Fibroblast of villous mesenchyme (primary cell): ENCODE measurements around the gene BOLA3. TPM values are rescaled to one million over a fixed set of nuclear protein-coding genes. Genes with fewer than 3 reads are reported as not detected.
"Not testable (repeated sequence)": the region's sequence is repeated elsewhere in the genome, so short reads cannot be mapped to it uniquely, and the experiment has no call there.

Experiments
- DNase-seq: peaks from one replicate; pipeline ENCODE4 v3.0.0-alpha.2; 2010; ENCODE audit warnings: low read depth
- H3K4me3 ChIP-seq: 2 replicates; pipeline ENCODE4 v1.5.1; 2011; ENCODE audit warnings: low read depth, mild to moderate bottlenecking, low read length
- total RNA-seq: library from RNA; depleted of rRNA; stranded (reverse); fragments of >200 nt; gene quantifications from 2 replicates; pipeline ENCODE4 v1.2.3, GENCODE V29; 2012
- TF ChIP-seq, protein P1 (sequence below): IDR thresholded peaks from 2 replicates; pipeline ENCODE4 v1.5.1; 2012; ENCODE audit warnings: low read depth, mild to moderate bottlenecking, low read length; ENCODE audit not compliant: insufficient read depth

BOLA3 gene
- total RNA-seq, result 41.2 and 50.1 TPM in 2 replicates

- peak within 1 kb of the TSS; percentile 79 for H3K4me3 ChIP-seq
- TF ChIP-seq, protein P1, sequence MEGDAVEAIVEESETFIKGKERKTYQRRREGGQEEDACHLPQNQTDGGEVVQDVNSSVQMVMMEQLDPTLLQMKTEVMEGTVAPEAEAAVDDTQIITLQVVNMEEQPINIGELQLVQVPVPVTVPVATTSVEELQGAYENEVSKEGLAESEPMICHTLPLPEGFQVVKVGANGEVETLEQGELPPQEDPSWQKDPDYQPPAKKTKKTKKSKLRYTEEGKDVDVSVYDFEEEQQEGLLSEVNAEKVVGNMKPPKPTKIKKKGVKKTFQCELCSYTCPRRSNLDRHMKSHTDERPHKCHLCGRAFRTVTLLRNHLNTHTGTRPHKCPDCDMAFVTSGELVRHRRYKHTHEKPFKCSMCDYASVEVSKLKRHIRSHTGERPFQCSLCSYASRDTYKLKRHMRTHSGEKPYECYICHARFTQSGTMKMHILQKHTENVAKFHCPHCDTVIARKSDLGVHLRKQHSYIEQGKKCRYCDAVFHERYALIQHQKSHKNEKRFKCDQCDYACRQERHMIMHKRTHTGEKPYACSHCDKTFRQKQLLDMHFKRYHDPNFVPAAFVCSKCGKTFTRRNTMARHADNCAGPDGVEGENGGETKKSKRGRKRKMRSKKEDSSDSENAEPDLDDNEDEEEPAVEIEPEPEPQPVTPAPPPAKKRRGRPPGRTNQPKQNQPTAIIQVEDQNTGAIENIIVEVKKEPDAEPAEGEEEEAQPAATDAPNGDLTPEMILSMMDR, result peak; percentile 51
- peak; percentile 73 for DNase-seq
Observed at GRCh38 chr2:74147727-74148456, at the start of gene BOLA3. Gene BOLA3 (minus strand): TSS chr2:74147912. CDS start chr2:74147874, 38 bp downstream.

DNA sequence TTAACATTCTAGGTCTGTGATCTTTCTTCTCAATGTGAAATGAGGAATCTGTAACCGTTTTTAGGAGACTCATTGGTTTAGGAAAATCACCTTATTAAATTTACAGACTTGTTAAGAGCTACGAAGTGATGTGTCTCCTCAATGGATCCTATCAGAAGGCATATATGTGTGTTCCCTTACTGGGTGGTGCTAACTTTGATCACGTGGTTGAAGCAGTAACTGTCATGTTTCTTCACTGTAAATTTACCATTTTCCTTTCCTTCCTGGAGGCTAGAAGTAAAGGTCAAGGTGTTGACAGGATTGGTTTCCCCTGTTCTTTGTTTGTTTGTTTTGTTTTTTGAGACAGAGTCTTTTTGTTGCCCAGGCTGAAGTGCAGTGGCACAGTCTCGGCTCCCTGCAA lies 49.3 kb upstream of the BOLA3 start:
- no peak for DNase-seq
- no peak overlapping the region for H3K4me3 ChIP-seq
- TF ChIP-seq, protein P1, result no peak

- no peak overlapping the region for H3K4me3 ChIP-seq
- no peak for DNase-seq
- TF ChIP-seq, protein P1, result no peak
Observed at GRCh38 chr2:74194799-74195198, 47.1 kb upstream of the BOLA3 start.

DNA sequence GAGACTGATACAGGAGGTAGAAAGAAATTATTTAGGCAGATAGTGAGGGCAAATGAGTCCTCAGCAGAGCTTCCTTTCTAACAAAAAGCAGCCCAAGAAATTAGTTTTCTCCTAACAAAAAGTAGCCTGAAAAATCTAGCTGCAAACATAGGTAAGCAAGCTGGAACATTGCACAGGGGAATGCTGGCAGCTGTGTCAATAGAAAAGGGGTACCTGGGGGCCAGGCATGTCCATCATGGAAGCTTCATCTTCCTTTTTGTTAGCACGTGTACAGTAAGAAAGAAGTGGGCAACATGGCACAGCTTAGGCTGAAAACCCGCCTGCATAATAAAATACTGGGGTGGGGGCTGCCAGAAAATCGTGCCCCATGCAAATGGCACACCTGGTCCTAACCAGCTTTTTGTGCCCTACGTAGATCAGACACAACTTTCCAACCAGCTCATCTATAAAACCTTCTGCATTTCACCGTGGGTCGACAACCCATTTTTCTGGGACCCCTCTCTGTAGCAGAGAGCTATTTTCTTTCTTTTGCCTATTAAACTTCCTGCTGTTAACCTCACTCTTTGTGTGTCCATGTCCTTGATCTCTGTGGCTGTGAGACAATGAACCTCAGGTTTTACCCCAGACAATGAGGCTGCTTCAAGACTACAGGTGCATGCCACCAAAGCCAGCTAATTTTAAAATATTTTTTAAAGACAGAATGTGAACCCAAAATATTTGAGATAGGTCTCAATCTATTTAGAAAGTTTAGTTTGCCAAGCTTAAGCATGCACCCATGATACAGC lies 44.1 kb upstream of the BOLA3 start:
- no peak for DNase-seq
- TF ChIP-seq, protein P1, result no peak

GRCh38 chr2:74188696-74189095 lies 41.0 kb upstream of the BOLA3 start:
- no peak for DNase-seq
- H3K4me3 ChIP-seq, result no peak overlapping the region
- TF ChIP-seq, protein P1, result no peak

More for the DNA sequence above, 44.1 kb upstream of the BOLA3 start:
- no peak overlapping the region for H3K4me3 ChIP-seq

GRCh38 chr2:74188018-74188601 lies 40.4 kb upstream of the BOLA3 start:
- TF ChIP-seq, protein P1, result no peak
- H3K4me3 ChIP-seq, result no peak overlapping the region
- DNase-seq, result peak; percentile 32

DNA sequence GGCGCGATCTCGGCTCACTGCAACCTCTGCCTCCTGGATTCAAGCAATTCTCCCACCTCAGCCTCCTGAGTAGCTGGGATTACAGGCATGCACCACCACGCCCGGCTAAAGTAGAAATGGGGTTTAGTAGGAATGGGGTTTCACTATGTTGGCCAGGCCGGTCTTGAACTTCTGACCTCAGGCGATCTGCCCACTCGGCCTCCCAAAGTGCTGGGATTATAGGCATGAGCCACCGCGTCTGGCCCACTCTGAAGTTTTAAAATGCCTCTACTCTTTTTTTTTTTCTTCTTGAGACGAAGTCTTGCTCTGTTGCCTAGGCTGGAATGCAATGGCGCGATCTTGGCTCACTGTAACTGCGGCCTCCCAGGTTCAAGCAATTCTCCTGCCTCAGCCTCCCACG lies 39.0 kb upstream of the BOLA3 start:
- not testable (repeated sequence) for DNase-seq, H3K4me3 ChIP-seq
